ENCODE measurements around the gene SKIDA1.

Gene SKIDA1

GRCh38 chr10:21524131-21524525 is 1.4 kb downstream of the SKIDA1 start:
- Histone ChIP-seq H2AFZ (ENCODE audit: low read length) (no peak overlapping the region), H3K4me3 (ENCODE audit: low read depth, low read length, poor library complexity, severe bottlenecking) (no peak overlapping the region)

GRCh38 chr10:21523557-21524008 is 1.9 kb downstream of the SKIDA1 start:
- Histone ChIP-seq H3K9ac (ENCODE audit: low read length) (no peak overlapping the region), H3K79me2 (ENCODE audit: insufficient read depth, low read length) (no peaks in the 10 kb centered on the region), H3K27me3 (ENCODE audit: insufficient read depth, low read length) (no peaks in the 10 kb centered on the region), H3F3A (ENCODE audit: insufficient read depth, low read length) (no peaks in the 10 kb centered on the region), H3K27ac (ENCODE audit: low read depth, low read length, poor library complexity, severe bottlenecking) (no peak overlapping the region), H2AFZ (ENCODE audit: low read length) (no peak overlapping the region), H3K9me3 (ENCODE audit: low read length) (no peaks in the 10 kb centered on the region), H3K4me3 (ENCODE audit: low read depth, low read length, poor library complexity, severe bottlenecking) (no peak overlapping the region), H4K20me1 (ENCODE audit: insufficient read depth, low read length) (no peaks in the 10 kb centered on the region), H3K4me2 (ENCODE audit: low read length) (no peak overlapping the region), H3K36me3 (ENCODE audit: insufficient read depth, low read length) (no peaks in the 10 kb centered on the region), H3K4me1 (ENCODE audit: insufficient read depth, low read length, severe bottlenecking) (peaks cover 55% of the 10 kb centered on the region), H3K9me2 (ENCODE audit: low read depth, low read length) (no peaks in the 10 kb centered on the region)
- no peak for TF ChIP-seq CTCF (IDR thresholded peaks at IDR 0.05; ENCODE audit: low read length)

More at GRCh38 chr10:21524131-21524525, 1.4 kb downstream of the SKIDA1 start:
- H3K9me2 ChIP-seq (ENCODE audit: low read depth, low read length) = no peaks in the 10 kb centered on the region
- peaks cover 50% of the 10 kb centered on the region for H3K4me1 ChIP-seq (ENCODE audit: insufficient read depth, low read length, severe bottlenecking)
- H3K27me3 ChIP-seq (ENCODE audit: insufficient read depth, low read length) = no peaks in the 10 kb centered on the region
- no peak overlapping the region for H3K27ac ChIP-seq (ENCODE audit: low read depth, low read length, poor library complexity, severe bottlenecking)
- H3F3A ChIP-seq (ENCODE audit: insufficient read depth, low read length) = no peaks in the 10 kb centered on the region
- no peak overlapping the region for H3K9ac ChIP-seq (ENCODE audit: low read length)
- H3K9me3 ChIP-seq (ENCODE audit: low read length) = no peaks in the 10 kb centered on the region
- no peaks in the 10 kb centered on the region for H3K79me2 ChIP-seq (ENCODE audit: insufficient read depth, low read length)
- TF ChIP-seq CTCF (IDR thresholded peaks at IDR 0.05; ENCODE audit: low read length) = no peak
- H3K36me3 ChIP-seq (ENCODE audit: insufficient read depth, low read length) = no peaks in the 10 kb centered on the region
- no peaks in the 10 kb centered on the region for H4K20me1 ChIP-seq (ENCODE audit: insufficient read depth, low read length)
- no peak overlapping the region for H3K4me2 ChIP-seq (ENCODE audit: low read length)

- no peak overlapping the region for H3K4me3 ChIP-seq (ENCODE audit: low read depth, low read length, poor library complexity, severe bottlenecking)
- H3K4me1 ChIP-seq (ENCODE audit: insufficient read depth, low read length, severe bottlenecking) = peaks cover 57% of the 10 kb centered on the region
- no peaks in the 10 kb centered on the region for H3F3A ChIP-seq (ENCODE audit: insufficient read depth, low read length)
- H2AFZ ChIP-seq (ENCODE audit: low read length) = no peak overlapping the region
- no peaks in the 10 kb centered on the region for H3K9me3 ChIP-seq (ENCODE audit: low read length)
- H4K20me1 ChIP-seq (ENCODE audit: insufficient read depth, low read length) = no peaks in the 10 kb centered on the region
- H3K79me2 ChIP-seq (ENCODE audit: insufficient read depth, low read length) = no peaks in the 10 kb centered on the region
- no peak for TF ChIP-seq EZH2 (IDR thresholded peaks at IDR 0.05; ENCODE audit: borderline replicate concordance, low read length)
- TF ChIP-seq CTCF (IDR thresholded peaks at IDR 0.05; ENCODE audit: low read length) = no peak
- H3K4me2 ChIP-seq (ENCODE audit: low read length) = no peak overlapping the region
- H3K27me3 ChIP-seq (ENCODE audit: insufficient read depth, low read length) = peaks cover 4% of the 10 kb centered on the region; the same call in 1 of the 2 replicates
- no peaks in the 10 kb centered on the region for H3K36me3 ChIP-seq (ENCODE audit: insufficient read depth, low read length)
- no peaks in the 10 kb centered on the region for H3K9me2 ChIP-seq (ENCODE audit: low read depth, low read length)
- H3K27ac ChIP-seq (ENCODE audit: low read depth, low read length, poor library complexity, severe bottlenecking) = no peak overlapping the region
- no peak overlapping the region for H3K9ac ChIP-seq (ENCODE audit: low read length)
Measured at GRCh38 chr10:21522631-21523406, 2.7 kb downstream of the SKIDA1 start.
